Neural progenitor cell (in vitro differentiated cells): ENCODE data around the gene FBXW2. TPM values are rescaled to one million over a fixed set of nuclear protein-coding genes. Genes with fewer than 3 reads are reported as not detected.

Experiments
- DNase-seq: peaks from one replicate; pipeline ENCODE4 v3.0.0-alpha.2; 2016; ENCODE audit warnings: low spot score
- H2AFZ ChIP-seq: fragments of 200-600 bp; sonication (generic); replicated peaks from 2 replicates; pipeline ENCODE4 v1.6.1; 2016; ENCODE audit warnings: antibody characterized with exemption
- H3F3A ChIP-seq: fragments of 200-600 bp; sonication (generic); 2 replicates; pipeline ENCODE4 v1.6.1; 2016; ENCODE audit warnings: antibody characterized with exemption, low read depth
- H3K27ac ChIP-seq: fragments of 200-600 bp; sonication (generic); 2 replicates; pipeline ENCODE4 v1.5.1; 2016; ENCODE audit warnings: mild to moderate bottlenecking
- H3K27me3 ChIP-seq: fragments of 200-600 bp; sonication (generic); 2 replicates; pipeline ENCODE4 v1.6.1; 2016; ENCODE audit warnings: mild to moderate bottlenecking, moderate library complexity
- H3K36me3 ChIP-seq: fragments of 200-600 bp; sonication (generic); 2 replicates; pipeline ENCODE4 v1.5.1; 2016
- H3K4me1 ChIP-seq: fragments of 200-600 bp; sonication (generic); 2 replicates; pipeline ENCODE4 v1.6.1; 2016; ENCODE audit warnings: mixed run types
- H3K4me2 ChIP-seq: fragments of 200-600 bp; sonication (generic); 2 replicates; pipeline ENCODE4 v1.6.1; 2016
- H3K4me3 ChIP-seq: fragments of 200-600 bp; sonication (generic); 2 replicates; pipeline ENCODE4 v1.5.1; 2016
- H3K79me2 ChIP-seq: fragments of 200-600 bp; sonication (generic); 2 replicates; pipeline ENCODE4 v1.6.1; 2016; ENCODE audit warnings: low read depth
- H3K9ac ChIP-seq: fragments of 200-600 bp; sonication (generic); 2 replicates; pipeline ENCODE4 v1.6.1; 2016
- H3K9me3 ChIP-seq: fragments of 200-600 bp; sonication (generic); 2 replicates; pipeline ENCODE4 v1.5.1; 2016; ENCODE audit warnings: low read depth
- H4K20me1 ChIP-seq: fragments of 200-600 bp; sonication (generic); 2 replicates; pipeline ENCODE4 v1.6.1; 2016; ENCODE audit warnings: low read depth
- H3K27ac Mint-ChIP-seq: 3 replicates; pipeline ENCODE4 v1.8.0; 2021; ENCODE audit warnings: mixed read lengths
- H3K27me3 Mint-ChIP-seq: 2 replicates; pipeline ENCODE4 v1.8.0; 2022; ENCODE audit warnings: low read depth, mild to moderate bottlenecking, inconsistent platforms, moderate library complexity, mixed read lengths; ENCODE audit not compliant: insufficient read depth
- H3K36me3 Mint-ChIP-seq: 3 replicates; pipeline ENCODE4 v1.8.0; 2021; ENCODE audit warnings: mixed read lengths
- H3K4me1 Mint-ChIP-seq: 3 replicates; pipeline ENCODE4 v1.8.0; 2021; ENCODE audit warnings: mixed read lengths
- H3K4me3 Mint-ChIP-seq: 3 replicates; pipeline ENCODE4 v1.8.0; 2021; ENCODE audit warnings: mild to moderate bottlenecking, moderate library complexity, mixed read lengths
- H3K9me3 Mint-ChIP-seq: 3 replicates; pipeline ENCODE4 v1.8.0; 2020; ENCODE audit warnings: mixed read lengths
- EZH2 ChIP-seq: fragments of 200-600 bp; sonication (generic); IDR thresholded peaks from 2 replicates; pipeline ENCODE4 v1.6.1; 2017; ENCODE audit warnings: antibody characterized with exemption, mild to moderate bottlenecking, moderate library complexity
- EZH2phosphoT487 ChIP-seq: fragments of 200-600 bp; sonication (generic); IDR thresholded peaks from 2 replicates; pipeline ENCODE4 v1.6.1; 2017; ENCODE audit warnings: antibody characterized with exemption
- total RNA-seq: library from RNA; depleted of rRNA; stranded (reverse); fragments of >200 nt; gene quantifications from 2 replicates; pipeline ENCODE4 v1.2.3, GENCODE V29; 2015; ENCODE audit warnings: low replicate concordance
- TF ChIP-seq, protein P1 (sequence below): fragments of 200-600 bp; sonication (generic); IDR thresholded peaks from 2 replicates; pipeline ENCODE4 v1.5.1; 2017; ENCODE audit warnings: antibody characterized with exemption, mild to moderate bottlenecking

FBXW2 gene
- total RNA-seq, 1 donor from 2014 or later, result 32.7 TPM

DNA sequence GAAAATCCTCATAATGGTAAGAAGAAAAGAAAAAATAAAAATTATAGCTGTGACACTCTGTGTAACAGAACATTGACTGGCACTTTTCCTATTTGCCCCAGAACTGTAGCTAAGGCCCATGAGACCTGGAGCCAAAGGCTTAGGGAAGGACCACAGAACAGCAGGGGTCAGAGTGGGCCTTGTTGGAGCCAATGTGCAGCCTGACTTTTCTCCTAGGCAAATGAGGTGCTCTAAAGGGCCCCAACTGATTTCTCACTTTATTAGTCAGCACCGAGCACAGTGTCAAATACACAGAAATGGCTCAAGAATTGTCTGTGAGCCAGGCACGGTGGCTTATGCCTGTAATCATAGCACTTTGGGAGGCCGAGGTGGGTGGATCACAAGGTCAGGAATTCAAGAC, 74.9 kb downstream of the FBXW2 start:
- Histone ChIP-seq H3K27me3 (peaks cover 7% of the 10 kb centered on the region), H3K36me3 (no peaks in the 10 kb centered on the region)

DNA sequence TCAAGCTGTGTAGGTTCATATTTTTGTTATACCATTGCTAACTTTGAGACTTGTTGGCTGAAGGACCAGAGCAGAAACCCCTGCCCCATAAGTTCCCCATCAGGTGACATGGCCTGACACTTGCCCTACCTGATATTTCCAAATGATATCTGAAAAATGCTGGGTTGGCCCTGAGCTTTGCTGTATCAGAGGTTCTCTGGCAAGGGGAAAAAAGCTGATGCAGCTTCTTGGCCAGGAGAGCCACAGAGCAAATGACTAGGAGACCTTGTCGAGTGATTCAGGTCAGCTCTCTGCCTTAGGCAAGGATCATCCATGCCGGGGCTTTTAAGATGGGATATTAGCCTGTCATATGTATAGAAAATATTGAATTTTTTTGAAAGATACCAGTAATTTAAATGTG, 76.0 kb downstream of the FBXW2 start:
- H3K9ac ChIP-seq, result no peak overlapping the region
- no peak overlapping the region for H3K4me3 Mint-ChIP-seq
- H3K4me1 Mint-ChIP-seq, result peaks cover 31% of the 10 kb centered on the region
- H3F3A ChIP-seq, result peaks cover 16% of the 10 kb centered on the region
- H3K4me1 ChIP-seq, result peaks cover 20% of the 10 kb centered on the region
- H3K27me3 ChIP-seq, result peaks cover 17% of the 10 kb centered on the region
- TF ChIP-seq EZH2 (no peak), EZH2phosphoT487 (no peak)
- TF ChIP-seq, protein P1, sequence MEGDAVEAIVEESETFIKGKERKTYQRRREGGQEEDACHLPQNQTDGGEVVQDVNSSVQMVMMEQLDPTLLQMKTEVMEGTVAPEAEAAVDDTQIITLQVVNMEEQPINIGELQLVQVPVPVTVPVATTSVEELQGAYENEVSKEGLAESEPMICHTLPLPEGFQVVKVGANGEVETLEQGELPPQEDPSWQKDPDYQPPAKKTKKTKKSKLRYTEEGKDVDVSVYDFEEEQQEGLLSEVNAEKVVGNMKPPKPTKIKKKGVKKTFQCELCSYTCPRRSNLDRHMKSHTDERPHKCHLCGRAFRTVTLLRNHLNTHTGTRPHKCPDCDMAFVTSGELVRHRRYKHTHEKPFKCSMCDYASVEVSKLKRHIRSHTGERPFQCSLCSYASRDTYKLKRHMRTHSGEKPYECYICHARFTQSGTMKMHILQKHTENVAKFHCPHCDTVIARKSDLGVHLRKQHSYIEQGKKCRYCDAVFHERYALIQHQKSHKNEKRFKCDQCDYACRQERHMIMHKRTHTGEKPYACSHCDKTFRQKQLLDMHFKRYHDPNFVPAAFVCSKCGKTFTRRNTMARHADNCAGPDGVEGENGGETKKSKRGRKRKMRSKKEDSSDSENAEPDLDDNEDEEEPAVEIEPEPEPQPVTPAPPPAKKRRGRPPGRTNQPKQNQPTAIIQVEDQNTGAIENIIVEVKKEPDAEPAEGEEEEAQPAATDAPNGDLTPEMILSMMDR, result no peak
- no peak overlapping the region for H3K27ac Mint-ChIP-seq
- H3K36me3 ChIP-seq, result no peaks in the 10 kb centered on the region
- H3K79me2 ChIP-seq, result peaks cover 7% of the 10 kb centered on the region
- no peak overlapping the region for H3K27ac ChIP-seq
- no peak for DNase-seq
- no peaks in the 10 kb centered on the region for H3K9me3 ChIP-seq
- H3K9me3 Mint-ChIP-seq, result no peaks in the 10 kb centered on the region
- no peaks in the 10 kb centered on the region for H3K36me3 Mint-ChIP-seq
- H3K27me3 Mint-ChIP-seq, result peaks cover 9% of the 10 kb centered on the region
- H3K4me3 ChIP-seq, result no peak overlapping the region
- H4K20me1 ChIP-seq, result peaks cover 4% of the 10 kb centered on the region
- H2AFZ ChIP-seq, result no peak overlapping the region
- H3K4me2 ChIP-seq, result no peak overlapping the region

More for the DNA sequence above, 74.9 kb downstream of the FBXW2 start:
- Mint-ChIP-seq H3K4me3 (no peak overlapping the region), H3K27me3 (peaks cover 9% of the 10 kb centered on the region), H3K36me3 (no peaks in the 10 kb centered on the region), H3K4me1 (peaks cover 21% of the 10 kb centered on the region), H3K9me3 (no peaks in the 10 kb centered on the region), H3K27ac (no peak overlapping the region)
- H3K4me3 ChIP-seq, result no peak overlapping the region
- no peaks in the 10 kb centered on the region for H3K79me2 ChIP-seq
- no peak overlapping the region for H3K4me2 ChIP-seq
- H3K9me3 ChIP-seq, result no peaks in the 10 kb centered on the region
- H4K20me1 ChIP-seq, result no peaks in the 10 kb centered on the region
- DNase-seq, result no peak
- H3F3A ChIP-seq, result peaks cover 14% of the 10 kb centered on the region
- H3K4me1 ChIP-seq, result peaks cover 11% of the 10 kb centered on the region
- no peak overlapping the region for H3K27ac ChIP-seq
- H2AFZ ChIP-seq, result no peak overlapping the region
- TF ChIP-seq, protein P1, result no peak
- TF ChIP-seq EZH2phosphoT487 (no peak), EZH2 (no peak)
- no peak overlapping the region for H3K9ac ChIP-seq

DNA sequence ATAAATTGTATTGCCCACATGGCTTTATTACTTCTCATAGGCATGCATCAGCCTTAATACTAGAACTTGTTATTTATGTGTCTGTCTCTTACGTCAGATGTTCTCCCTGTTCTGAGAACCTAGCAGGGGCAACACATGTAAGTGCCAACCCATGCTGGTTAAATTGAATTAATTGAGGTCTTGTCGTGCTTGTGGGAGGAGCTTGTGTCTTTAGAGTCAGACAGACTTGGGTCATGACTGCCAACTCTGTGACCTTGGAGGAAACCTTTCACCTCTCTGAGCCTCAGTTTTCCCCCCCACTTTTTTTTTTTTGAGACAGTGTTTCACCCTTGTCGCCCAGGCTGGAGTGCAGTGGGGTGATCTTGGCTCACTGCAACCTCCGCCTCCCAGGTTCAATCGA, 76.7 kb downstream of the FBXW2 start:
- Histone ChIP-seq H3K79me2 (peaks cover 13% of the 10 kb centered on the region), H3K36me3 (no peaks in the 10 kb centered on the region), H3F3A (peaks cover 16% of the 10 kb centered on the region), H3K9me3 (no peaks in the 10 kb centered on the region), H4K20me1 (peaks cover 4% of the 10 kb centered on the region), H3K4me3 (no peak overlapping the region), H3K4me1 (peaks cover 20% of the 10 kb centered on the region), H2AFZ (no peak overlapping the region), H3K4me2 (no peak overlapping the region), H3K27me3 (peaks cover 17% of the 10 kb centered on the region), H3K9ac (no peak overlapping the region), H3K27ac (no peak overlapping the region)
- TF ChIP-seq EZH2 (no peak), EZH2phosphoT487 (no peak)
- TF ChIP-seq, protein P1, result no peak
- peaks cover 38% of the 10 kb centered on the region for H3K4me1 Mint-ChIP-seq
- peak overlapping the region; percentile 7 for H3K27ac Mint-ChIP-seq
- H3K36me3 Mint-ChIP-seq, result no peaks in the 10 kb centered on the region
- DNase-seq, result no peak
- H3K27me3 Mint-ChIP-seq, result peaks cover 9% of the 10 kb centered on the region
- peak overlapping the region; percentile 90 for H3K4me3 Mint-ChIP-seq
- no peaks in the 10 kb centered on the region for H3K9me3 Mint-ChIP-seq
